GM21447 (cell line): Measurements from ENCODE around the gene SCAF4.
"Not testable (repeated sequence)": the region's sequence is repeated elsewhere in the genome, so short reads cannot be mapped to it uniquely, and the experiment has no call there.

ENCODE experiments used
- ATAC-seq: cut with Tn5 transposase; IDR thresholded peaks from one replicate; pipeline ENCODE4 v1.9.1; 2021; ENCODE audit not compliant: unreplicated experiment

Gene SCAF4

GRCh38 chr21:31647650-31648049 is 84.3 kb downstream of the SCAF4 start:
- no peak for ATAC-seq

DNA sequence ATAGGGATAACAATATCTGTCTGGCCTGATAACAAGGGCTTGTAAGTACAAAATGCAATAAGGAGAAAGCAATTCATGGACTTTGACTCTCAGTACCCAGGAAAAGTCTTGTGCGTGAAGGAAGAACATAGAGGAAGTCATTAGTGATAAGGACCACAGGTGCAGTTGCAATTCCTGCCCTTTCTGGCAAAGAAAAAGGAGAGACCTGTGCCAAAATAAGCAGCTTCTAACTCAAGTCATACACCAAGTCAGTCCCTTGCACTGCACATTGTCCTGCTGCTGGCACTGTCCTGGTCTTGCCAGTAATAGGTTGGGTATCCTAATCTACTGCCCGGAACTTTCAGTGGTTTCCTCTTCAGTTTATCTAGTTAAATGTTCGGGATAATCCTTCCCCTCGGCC is 87.3 kb downstream of the SCAF4 start:
- no peak for ATAC-seq

DNA sequence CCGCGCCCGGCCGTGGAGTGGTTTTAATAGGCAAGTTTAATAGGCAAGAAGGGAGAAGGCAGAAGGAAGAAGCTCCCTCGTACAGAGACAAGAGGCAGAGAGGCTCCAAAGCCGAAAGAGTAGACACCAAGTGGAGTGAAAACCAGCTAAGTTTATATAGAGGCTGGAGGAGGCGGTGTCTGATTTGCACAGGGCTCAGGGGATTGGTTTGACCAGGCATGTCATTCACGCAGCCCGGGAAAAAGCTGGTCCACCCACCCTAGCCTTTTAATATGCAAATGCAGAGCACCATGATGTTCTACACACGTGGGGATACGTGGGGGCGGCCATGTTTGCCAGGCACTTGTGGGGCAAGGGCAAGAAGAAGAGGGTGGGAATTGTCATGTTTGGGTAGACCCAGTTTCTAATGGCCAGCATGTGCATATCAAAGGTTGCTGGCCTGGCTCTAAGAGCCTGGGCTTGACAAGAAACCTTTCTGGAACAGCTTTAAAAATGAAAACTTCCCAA is 90.4 kb downstream of the SCAF4 start:
- ATAC-seq = no peak

DNA sequence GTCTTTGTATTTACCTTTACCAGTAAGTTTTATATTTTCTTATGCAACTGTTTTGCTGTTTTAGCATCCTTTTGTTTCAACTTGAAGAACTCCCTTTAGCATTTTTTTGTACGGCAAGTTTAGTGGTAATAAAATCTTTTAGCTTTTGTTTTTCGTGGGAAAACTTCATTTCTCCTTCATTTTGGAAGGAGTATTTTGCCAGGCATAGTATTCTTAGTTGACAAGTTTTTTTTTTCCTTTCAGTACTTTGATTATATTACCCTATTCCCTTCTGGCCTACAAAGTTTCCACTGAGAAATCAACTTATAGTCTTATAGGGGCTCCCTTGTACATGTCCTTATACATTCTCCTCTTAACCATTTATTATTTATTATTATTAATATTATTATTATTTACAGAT is 95.0 kb downstream of the SCAF4 start:
- no peak for ATAC-seq

- ATAC-seq = no peak
These were observed 96.9 kb downstream of the SCAF4 start for GRCh38 chr21:31634993-31635392.

DNA sequence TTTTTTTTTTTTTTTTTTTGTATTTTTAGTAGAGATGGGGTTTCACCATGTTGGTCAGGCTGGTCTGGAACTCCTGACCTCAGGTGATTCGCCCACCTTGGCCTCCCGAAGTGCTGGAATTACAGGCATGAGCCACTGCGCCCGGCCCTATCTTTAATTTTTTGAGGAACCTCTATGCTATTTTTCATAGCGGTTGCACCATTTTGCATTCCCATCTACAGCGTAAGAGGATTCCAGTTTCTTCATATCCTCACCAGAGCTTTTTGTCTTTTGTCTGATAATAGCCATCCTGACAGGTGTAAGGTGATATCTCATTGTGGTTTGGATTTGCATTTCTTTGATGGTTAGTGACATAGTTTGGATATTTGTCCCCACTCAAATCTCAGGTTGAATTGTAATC is 100.0 kb downstream of the SCAF4 start:
- ATAC-seq = not testable (repeated sequence)

- ATAC-seq = no peak
These were observed 101.8 kb downstream of the SCAF4 start for GRCh38 chr21:31629972-31630711.

GRCh38 chr21:31624961-31625491 is 106.9 kb downstream of the SCAF4 start:
- no peak for ATAC-seq

- ATAC-seq = no peak
These were observed 107.7 kb downstream of the SCAF4 start for GRCh38 chr21:31624181-31624580.

DNA sequence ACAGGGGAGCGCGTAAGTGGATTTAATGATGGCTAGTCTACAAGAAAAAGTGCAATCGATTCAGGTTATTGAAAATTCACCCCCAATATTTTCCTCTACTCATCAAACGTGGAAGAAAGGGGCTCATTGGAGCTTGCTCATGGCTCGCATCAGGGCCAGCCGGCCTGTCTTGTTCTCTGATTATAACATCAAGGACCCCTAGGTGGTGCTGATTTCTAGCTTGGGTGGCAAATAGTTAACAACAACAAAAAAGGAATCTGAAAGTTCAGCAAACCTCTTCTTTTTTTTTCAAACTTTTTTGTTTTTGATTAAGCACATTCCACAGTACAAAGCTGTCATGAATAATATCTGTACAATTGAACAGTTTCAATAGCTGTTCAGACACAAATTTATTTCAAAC is 108.3 kb downstream of the SCAF4 start:
- no peak for ATAC-seq

DNA sequence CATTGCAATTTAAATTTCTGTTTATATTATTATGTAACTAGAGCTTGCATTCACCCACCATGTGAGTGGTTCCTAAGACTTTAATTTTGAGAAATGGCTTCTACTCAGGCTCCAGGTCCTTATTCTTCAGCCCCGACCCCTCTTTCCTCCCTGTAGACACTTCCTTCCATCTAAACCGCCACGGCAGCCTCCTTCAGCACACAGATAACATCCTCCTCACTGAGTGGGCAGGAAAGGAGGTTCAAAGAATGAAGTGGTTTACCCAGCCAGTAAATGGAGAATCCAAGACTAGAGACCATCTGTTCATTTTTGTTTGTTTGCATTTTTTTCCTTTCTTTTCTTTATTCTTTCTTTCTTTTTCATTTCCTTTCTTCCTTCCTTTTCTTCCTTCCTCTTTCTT is 109.5 kb downstream of the SCAF4 start:
- no peak for ATAC-seq
